Fibroblast of lung (primary cell): ENCODE data around the gene ACADSB.

Experiments used
- EZH2 ChIP-seq: IDR thresholded peaks from 2 replicates; pipeline ENCODE4 v1.5.1; 2012; ENCODE audit warnings: low read length, control low read depth, mild to moderate bottlenecking; ENCODE audit errors: missing control alignments
- TF ChIP-seq, protein P1 (sequence below), 2 donors: IDR thresholded peaks in 1 of 2; conservative IDR thresholded peaks in 1 of 2; 1 replicate in 1 of 2; 2 replicates in 1 of 2; pipeline ENCODE4 v1.5.1; 2011 to 2012; ENCODE audit warnings: low read length in 2 of 2, control low read depth in 1 of 2, inconsistent platforms in 1 of 2, low read depth in 1 of 2, mild to moderate bottlenecking in 1 of 2

GRCh38 chr10:123045961-123046731 lies 37.3 kb downstream of the ACADSB start:
- TF ChIP-seq, protein P1, sequence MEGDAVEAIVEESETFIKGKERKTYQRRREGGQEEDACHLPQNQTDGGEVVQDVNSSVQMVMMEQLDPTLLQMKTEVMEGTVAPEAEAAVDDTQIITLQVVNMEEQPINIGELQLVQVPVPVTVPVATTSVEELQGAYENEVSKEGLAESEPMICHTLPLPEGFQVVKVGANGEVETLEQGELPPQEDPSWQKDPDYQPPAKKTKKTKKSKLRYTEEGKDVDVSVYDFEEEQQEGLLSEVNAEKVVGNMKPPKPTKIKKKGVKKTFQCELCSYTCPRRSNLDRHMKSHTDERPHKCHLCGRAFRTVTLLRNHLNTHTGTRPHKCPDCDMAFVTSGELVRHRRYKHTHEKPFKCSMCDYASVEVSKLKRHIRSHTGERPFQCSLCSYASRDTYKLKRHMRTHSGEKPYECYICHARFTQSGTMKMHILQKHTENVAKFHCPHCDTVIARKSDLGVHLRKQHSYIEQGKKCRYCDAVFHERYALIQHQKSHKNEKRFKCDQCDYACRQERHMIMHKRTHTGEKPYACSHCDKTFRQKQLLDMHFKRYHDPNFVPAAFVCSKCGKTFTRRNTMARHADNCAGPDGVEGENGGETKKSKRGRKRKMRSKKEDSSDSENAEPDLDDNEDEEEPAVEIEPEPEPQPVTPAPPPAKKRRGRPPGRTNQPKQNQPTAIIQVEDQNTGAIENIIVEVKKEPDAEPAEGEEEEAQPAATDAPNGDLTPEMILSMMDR (conservative IDR thresholded peaks at IDR 0.05 in 1 of 2, IDR thresholded peaks at IDR 0.05 in 1 of 2; ENCODE audit: low read depth in 1 of 2, low read length in 2 of 2): no peak
- no peak for TF ChIP-seq EZH2
